ENCODE data around the gene C6orf132. TPM values are rescaled to one million over a fixed set of nuclear protein-coding genes. Genes with fewer than 3 reads are reported as not detected.

The C6orf132 gene
- total RNA-seq, 1 donor from 2014 or later, result not detected

DNA sequence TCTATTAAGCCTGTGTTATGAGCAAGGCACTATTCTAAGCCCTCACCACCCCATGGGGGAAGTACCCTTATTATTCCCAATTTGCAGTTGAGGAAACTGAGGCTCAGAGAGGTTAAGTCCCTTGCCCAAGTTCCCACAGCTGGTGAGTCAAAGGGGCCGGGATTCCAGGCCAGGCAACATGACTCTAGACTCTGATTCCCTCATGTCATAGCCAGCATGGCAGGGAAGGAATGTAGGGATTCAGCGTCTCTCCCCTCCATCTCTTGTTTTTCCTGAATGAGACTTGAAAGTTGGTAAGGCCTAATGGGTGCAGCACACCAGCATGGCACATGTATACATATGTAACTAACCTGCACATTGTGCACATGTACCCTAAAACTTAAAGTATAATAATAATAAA, 6.7 kb downstream of the C6orf132 start:
- ChIA-PET POLR2A (no interaction called here), CTCF (no interaction called here)
- H3K27me3 Mint-ChIP-seq, result peaks cover 1% of the 10 kb centered on the region
- no peaks in the 10 kb centered on the region for H3K36me3 Mint-ChIP-seq (ENCODE audit: low read depth)
- ATAC-seq (ENCODE audit: low read depth) (no peak), DNase-seq (no peak)
- TF ChIP-seq, protein P1, sequence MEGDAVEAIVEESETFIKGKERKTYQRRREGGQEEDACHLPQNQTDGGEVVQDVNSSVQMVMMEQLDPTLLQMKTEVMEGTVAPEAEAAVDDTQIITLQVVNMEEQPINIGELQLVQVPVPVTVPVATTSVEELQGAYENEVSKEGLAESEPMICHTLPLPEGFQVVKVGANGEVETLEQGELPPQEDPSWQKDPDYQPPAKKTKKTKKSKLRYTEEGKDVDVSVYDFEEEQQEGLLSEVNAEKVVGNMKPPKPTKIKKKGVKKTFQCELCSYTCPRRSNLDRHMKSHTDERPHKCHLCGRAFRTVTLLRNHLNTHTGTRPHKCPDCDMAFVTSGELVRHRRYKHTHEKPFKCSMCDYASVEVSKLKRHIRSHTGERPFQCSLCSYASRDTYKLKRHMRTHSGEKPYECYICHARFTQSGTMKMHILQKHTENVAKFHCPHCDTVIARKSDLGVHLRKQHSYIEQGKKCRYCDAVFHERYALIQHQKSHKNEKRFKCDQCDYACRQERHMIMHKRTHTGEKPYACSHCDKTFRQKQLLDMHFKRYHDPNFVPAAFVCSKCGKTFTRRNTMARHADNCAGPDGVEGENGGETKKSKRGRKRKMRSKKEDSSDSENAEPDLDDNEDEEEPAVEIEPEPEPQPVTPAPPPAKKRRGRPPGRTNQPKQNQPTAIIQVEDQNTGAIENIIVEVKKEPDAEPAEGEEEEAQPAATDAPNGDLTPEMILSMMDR (IDR thresholded peaks at IDR 0.05), result no peak
- no peaks in the 10 kb centered on the region for H3K9me3 Mint-ChIP-seq
- intact Hi-C loops (cut with micrococcal nuclease), result no loop called here
- H3K4me1 Mint-ChIP-seq, result peaks cover 21% of the 10 kb centered on the region
- no peak overlapping the region for H3K27ac Mint-ChIP-seq
- H3K4me3 Mint-ChIP-seq, result no peak overlapping the region

DNA sequence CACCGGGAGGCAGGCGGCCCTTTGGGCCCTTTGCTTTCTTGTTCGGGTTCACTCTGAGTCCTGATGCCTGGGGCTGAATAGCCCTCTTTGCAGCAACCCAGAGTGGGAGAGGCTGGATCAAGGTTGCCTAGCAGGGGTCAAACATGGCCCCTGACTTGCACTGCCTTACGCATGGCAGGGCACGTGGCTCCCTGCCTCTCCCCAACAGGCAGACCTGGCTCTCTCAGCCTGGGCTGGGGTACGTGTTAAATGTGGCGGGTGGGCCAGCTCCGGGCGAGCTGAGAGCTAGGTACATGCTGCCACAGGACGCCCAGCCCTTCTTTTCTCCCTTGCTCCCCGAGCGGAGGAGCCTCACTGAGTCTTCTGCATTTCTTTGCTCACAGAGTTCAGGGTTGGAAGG, 7.3 kb downstream of the C6orf132 start:
- no peaks in the 10 kb centered on the region for H3K27me3 Mint-ChIP-seq
- no peak for DNase-seq
- no peak for ATAC-seq (ENCODE audit: low read depth)
- H3K27ac Mint-ChIP-seq, result no peak overlapping the region
- TF ChIP-seq, protein P1 (IDR thresholded peaks at IDR 0.05), result no peak
- no peaks in the 10 kb centered on the region for H3K9me3 Mint-ChIP-seq
- POLR2A ChIA-PET, result no interaction called here
- no peaks in the 10 kb centered on the region for H3K36me3 Mint-ChIP-seq (ENCODE audit: low read depth)
- H3K4me1 Mint-ChIP-seq, result peaks cover 15% of the 10 kb centered on the region
- intact Hi-C loops (cut with micrococcal nuclease), result no loop called here
- CTCF ChIA-PET, result no interaction called here
- H3K4me3 Mint-ChIP-seq, result no peak overlapping the region

DNA sequence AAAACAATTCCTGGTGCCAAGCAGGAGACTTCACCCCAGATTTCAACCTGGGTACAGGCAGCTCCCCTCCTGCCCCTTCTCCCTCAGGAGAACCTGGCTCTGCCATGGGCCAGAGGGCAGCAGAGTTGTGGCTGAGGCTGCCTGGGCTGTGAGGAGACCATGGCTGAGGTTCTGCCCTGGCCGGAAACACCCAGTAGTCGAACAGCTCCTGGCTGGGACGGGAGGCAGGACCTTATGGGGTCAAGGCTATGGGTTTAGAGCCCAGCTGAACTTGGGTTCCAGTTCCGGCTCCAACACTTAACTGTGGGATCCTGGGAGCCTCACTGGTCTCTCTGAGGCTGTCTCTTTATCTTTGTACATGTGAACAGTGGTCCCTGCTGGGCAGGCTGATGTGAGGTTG, 8.5 kb downstream of the C6orf132 start:
- CTCF ChIA-PET, result no interaction called here
- TF ChIP-seq, protein P1 (IDR thresholded peaks at IDR 0.05), result no peak
- POLR2A ChIA-PET, result no interaction called here
- no peaks in the 10 kb centered on the region for H3K36me3 Mint-ChIP-seq (ENCODE audit: low read depth)
- H3K27me3 Mint-ChIP-seq, result no peaks in the 10 kb centered on the region
- H3K4me1 Mint-ChIP-seq, result peaks cover 9% of the 10 kb centered on the region
- ATAC-seq (ENCODE audit: low read depth) (no peak), DNase-seq (no peak)
- intact Hi-C loops (cut with micrococcal nuclease), result no loop called here
- no peaks in the 10 kb centered on the region for H3K9me3 Mint-ChIP-seq
- H3K4me3 Mint-ChIP-seq, result no peak overlapping the region
- no peak overlapping the region for H3K27ac Mint-ChIP-seq

DNA sequence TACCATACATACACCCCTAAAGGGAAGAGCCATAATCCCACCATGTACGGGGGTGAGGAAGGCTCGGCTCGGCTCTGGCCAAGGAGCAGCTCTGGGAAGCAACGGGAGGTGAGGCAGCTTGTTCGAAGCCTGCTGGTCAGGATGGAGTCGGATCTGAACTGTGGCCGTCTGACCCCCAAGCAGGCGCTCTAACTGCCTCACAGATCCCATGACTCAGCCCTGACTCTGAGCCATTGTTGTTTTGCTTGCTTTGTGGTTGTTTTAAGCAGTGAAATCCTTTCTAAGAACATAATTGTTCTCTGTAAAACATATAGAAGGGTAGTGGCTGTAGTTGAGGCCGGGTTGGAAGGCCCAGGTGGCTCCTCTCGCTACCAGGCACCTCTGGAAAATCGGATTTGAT, 10.9 kb downstream of the C6orf132 start:
- POLR2A ChIA-PET, result no interaction called here
- H3K9me3 Mint-ChIP-seq, result no peaks in the 10 kb centered on the region
- H3K27ac Mint-ChIP-seq, result no peak overlapping the region
- TF ChIP-seq, protein P1 (IDR thresholded peaks at IDR 0.05), result no peak
- intact Hi-C loops (cut with micrococcal nuclease), result no loop called here
- DNase-seq (no peak), ATAC-seq (ENCODE audit: low read depth) (no peak)
- CTCF ChIA-PET, result no interaction called here
- H3K36me3 Mint-ChIP-seq (ENCODE audit: low read depth), result no peaks in the 10 kb centered on the region
- H3K4me3 Mint-ChIP-seq, result no peak overlapping the region
- H3K27me3 Mint-ChIP-seq, result no peaks in the 10 kb centered on the region
- peaks cover 3% of the 10 kb centered on the region for H3K4me1 Mint-ChIP-seq

DNA sequence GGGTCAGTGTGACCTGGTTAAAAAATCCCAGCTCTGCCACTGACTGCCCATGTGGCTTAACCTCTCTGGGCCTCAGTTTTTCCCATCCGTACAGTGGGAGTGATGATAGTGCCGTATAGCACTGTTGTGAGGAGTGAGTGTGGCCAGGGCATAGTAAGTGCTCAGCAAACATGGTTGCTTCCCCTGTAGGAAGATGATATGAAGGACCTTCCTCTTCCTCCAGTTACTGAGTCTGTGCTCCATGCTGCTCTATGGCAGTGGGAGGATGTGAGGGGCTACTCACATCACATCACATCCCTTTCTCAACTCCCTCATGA, 13.1 kb downstream of the C6orf132 start:
- H3K27me3 Mint-ChIP-seq, result no peaks in the 10 kb centered on the region
- TF ChIP-seq, protein P1 (IDR thresholded peaks at IDR 0.05), result no peak
- CTCF ChIA-PET, result no interaction called here

More for the DNA sequence above, 13.1 kb downstream of the C6orf132 start:
- no peak overlapping the region for H3K4me3 Mint-ChIP-seq
- no peak overlapping the region for H3K27ac Mint-ChIP-seq
- no peaks in the 10 kb centered on the region for H3K36me3 Mint-ChIP-seq (ENCODE audit: low read depth)
- POLR2A ChIA-PET, result interaction anchor here (0.6 kb wide), 1 partner anchor 10 kb away, joined by 6 read pairs; no protein-coding TSS in a partner anchor
- H3K4me1 Mint-ChIP-seq, result no peaks in the 10 kb centered on the region
- no peak for DNase-seq
- no peak for ATAC-seq (ENCODE audit: low read depth)
- intact Hi-C loops (cut with micrococcal nuclease), result no loop called here
- no peaks in the 10 kb centered on the region for H3K9me3 Mint-ChIP-seq

All from activated B cell treated with CpG ODN at 0.5 μM for 24 hours (primary cell).